Activated T-cell treated with anti-CD3 and anti-CD28 coated beads for 4 hours (primary cell): ENCODE measurements around the gene BMP4.
"Not testable (repeated sequence)": the region's sequence is repeated elsewhere in the genome, so short reads cannot be mapped to it uniquely, and the experiment has no call there.

Source experiments
- DNase-seq: peaks from one replicate; pipeline ENCODE4 v3.0.0-alpha.2; 2020

BMP4 gene

DNA sequence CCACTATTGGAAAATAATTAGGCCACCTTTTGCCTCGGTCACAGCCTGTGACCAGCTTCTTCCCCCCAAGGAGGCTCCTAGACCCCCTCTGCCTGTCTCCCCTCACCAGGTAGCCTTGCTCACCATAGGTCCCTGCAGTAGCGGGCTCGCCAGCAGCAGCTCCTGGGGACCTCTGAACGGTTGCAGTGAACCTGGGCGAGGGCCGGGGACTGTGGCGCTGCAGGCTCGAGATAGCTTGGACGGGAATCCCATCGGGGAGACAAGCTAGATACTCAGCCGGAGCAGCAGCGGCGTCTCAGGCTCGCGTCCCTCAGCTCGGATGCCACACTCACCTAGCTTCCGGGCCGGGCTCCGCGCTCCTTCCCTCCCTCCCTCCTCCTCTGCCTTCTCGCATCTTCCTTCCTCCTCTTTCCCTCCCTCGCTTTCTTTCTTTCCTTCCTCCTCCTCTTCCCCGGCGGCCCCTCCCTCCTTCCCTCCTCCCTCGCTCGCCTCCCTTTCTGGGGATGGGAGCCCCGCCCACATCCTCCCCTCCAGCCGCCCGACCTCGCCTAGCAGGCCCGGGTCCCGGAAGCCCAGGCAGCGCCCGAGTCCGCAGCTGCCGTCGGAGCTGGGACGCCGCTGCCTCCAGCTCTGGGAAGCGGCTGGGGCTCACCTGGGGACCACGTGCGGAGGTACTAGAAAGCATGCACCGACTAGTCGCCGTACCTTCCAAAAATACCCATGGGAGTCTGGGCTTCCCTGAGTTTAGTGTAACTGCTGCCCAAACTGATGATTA lies at the start of gene BMP4:
Gene BMP4 (minus strand): TSS at position 399 of the 775 bp plus-strand sequence. CDS start 4,603 bp downstream, outside the sequence.
- DNase-seq = no peak

- DNase-seq = no peak
These were observed 46.4 kb upstream of the BMP4 start for GRCh38 chr14:54003064-54003463.

DNA sequence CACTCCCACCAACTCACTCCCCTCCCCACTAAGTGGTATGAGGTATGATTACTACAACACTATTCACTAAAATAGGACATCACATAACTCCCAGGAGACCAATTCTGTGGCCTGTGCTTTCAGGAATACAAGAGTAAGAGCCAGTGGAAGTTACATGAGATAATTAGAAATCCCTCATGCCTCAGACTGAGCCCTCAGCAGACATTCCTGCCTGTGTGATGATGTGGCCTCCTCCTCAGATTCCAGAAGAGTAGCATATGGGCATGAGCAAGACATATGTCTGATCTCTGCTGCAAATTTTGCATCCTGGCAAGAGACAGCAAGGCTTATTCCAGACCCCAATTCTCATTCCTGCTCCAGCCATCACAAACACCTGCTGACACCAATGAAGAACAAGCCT lies 46.0 kb upstream of the BMP4 start:
- DNase-seq = no peak

DNA sequence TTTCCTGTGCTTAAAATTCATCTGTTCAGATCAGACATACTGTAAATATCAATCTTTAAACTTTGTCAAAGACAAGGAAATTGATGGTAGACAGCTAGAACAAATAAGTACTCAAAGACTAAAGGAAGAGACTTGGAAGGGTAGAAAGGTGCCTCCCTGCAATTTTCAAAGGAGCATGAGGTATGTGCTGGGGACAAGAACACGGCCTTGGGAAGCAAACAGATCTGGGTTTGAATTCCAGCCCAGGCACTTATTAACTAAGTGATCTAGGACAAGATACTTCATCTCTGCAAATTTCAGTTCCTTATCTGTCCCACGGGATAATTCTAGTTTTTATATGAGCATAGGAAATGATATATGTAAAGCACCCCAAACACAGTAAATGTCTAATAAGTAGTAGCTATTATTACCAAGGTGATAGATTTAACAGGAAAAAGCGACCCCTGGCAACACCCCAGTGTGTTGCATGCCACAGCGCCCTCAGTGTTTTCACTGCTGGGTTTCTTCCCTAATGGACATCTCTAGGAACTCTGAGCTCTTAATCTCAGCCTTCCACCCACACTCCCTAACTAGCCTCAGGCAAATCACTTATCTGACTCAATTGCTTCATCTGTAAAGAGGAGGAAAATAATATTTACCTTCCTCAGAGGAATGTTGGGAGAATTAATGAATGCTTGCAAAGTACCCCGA lies 44.7 kb upstream of the BMP4 start:
- DNase-seq = no peak

- DNase-seq = no peak
These were observed 43.8 kb upstream of the BMP4 start for GRCh38 chr14:54000341-54000811.

- DNase-seq = no peak
These were observed 42.5 kb upstream of the BMP4 start for GRCh38 chr14:53999061-53999488.

DNA sequence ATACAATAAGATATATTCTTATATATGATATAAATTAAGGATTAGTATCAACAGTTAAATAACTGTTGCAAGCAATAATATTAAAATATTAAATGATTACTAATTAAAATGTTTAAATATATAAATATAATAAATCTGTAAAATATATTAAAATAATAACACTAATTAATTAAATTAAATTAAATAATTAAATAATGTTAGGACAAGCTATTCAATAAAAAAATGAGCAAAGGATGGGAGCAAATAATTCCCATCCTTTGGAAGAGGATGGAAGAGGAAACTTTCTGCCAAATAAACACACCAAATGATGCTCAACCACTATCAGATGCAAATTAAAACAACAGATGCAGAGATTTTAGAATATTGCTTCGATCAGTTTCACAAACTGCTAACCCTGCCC lies 39.4 kb upstream of the BMP4 start:
- DNase-seq = no peak

DNA sequence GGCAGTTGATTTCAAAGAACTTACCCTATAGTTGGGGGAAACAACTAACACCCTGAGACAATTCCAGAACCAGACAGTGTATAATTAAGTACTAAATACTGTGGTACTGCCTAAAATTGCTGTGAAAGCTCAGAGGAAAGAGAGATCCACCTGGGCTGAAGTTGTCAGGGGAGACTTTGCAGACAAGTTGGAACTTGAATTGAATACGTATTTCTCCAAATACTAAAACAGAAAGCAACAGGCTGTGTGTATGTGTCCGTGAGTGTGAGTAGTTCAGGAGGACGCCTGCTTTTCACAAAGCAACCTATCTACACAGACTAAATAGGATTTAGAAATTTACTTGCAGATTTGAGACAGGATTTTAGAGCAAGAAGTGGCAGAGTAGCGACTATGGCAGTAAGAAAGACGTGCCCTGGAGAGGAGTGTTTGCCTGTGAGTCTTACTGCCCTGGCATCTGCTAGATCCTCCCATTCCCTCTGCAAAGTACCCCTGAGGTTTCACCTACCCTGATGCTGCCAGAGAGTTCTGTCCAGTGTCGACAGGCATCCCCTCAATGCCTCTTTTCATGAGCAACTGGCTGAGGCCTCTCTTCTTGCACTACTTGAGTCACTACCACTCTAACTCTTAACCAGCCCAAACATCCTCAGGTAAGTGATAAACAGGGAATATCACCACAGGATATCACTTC lies 37.4 kb upstream of the BMP4 start:
- no peak for DNase-seq

DNA sequence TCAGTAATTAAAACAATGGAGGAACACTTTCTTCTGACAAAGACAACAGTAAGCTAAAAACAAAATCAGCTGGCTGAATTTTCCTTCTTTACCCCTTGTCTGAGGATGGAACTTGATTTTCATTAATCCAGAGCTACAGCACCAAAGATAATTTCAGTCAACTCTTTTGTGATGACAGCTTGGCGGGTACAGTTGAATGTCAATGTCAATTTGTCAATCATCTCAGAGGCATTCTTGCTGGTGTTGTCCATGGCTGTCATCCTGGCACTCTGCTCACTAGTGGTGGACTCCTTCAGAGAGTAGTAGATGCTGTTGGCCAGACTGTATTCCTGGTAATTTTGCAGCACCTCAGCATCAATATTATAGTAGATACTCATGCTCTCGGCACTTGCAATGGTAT lies 34.4 kb upstream of the BMP4 start:
- no peak for DNase-seq

GRCh38 chr14:53986718-53987117 lies 30.1 kb upstream of the BMP4 start:
- not testable (repeated sequence) for DNase-seq

DNA sequence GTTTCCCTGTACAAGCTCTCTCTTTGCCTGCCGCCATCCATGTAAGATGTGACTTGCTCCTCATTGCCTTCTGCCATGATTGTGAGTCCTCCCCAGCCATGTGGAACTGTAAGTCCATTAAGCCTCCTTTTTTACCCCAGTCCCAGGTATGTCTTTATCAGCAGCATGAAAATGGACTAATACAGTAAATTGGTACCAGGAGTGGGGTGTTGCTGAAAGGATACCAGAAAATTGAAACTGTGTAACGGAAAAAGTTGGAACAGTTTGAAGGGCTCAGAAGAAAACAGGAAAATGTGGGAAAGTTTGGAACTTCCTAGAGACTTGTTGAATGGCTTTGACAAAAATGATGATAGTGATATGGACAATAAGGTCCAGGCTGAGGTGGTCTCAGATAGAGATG lies 28.3 kb upstream of the BMP4 start:
- DNase-seq = not testable (repeated sequence)

- no peak for DNase-seq
These were observed 26.5 kb upstream of the BMP4 start for GRCh38 chr14:53983112-53983511.

- no peak for DNase-seq
These were observed 25.9 kb upstream of the BMP4 start for GRCh38 chr14:53982546-53982945.

GRCh38 chr14:53979747-53980642 lies 23.4 kb upstream of the BMP4 start:
- DNase-seq = no peak

- DNase-seq = no peak
These were observed 22.6 kb upstream of the BMP4 start for GRCh38 chr14:53979113-53979681.

DNA sequence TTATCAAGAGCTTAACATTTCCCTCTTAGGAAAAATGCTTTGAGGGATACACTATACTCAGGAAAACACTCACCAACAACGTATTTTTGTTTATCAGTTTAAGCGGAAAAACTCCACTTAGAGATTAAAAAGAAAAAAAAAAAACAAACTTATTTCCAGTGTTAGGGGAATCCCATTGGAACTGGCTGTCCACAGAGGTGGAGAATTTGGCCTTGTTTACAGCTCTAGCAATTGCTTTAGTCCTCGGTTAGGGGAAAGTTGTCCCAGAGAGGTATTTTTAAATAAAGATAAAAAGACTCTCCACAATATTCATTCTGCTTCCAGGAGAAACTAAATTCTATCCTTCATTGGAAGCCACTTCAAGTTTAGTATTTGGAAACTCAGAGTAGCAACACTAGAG lies 21.6 kb upstream of the BMP4 start:
- DNase-seq = no peak

DNA sequence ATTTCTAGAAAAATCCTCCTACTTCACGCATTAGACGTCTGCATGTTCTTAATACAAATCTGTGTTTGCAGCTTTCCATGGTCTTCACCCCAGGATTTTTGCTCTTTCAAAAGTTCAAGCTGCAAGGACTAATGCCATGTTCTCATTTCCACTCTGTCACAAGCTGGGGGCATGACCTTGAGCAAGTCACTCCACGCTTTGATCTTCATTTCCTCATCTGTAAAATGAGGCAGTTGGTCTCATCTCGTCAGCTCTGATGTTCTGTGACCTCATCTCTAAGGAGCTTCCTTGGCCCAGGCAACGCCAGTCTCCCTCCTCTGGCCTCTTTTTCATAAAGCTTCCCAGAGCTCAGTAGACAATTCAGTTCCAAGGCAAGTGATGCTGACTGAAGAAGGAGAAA lies 18.8 kb upstream of the BMP4 start:
- no peak for DNase-seq

DNA sequence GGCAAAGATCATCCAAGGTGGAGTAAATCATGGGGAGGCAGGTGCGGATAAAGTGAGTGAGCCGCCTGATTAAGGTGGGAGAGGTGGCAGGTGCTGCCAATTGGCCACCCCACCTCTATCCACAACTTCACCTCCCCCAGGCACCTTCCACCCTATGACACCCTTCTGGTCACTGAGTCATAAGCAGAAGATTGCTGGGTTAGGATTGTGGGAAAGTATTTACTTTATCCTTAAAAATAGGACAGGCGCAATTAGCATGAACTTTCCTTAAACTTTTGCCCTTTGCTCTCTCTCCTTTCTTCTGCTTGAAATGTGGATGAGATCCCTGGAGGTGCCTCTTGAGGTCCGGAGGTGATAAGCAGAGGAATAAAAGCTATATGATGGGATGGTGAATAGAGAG lies 14.9 kb upstream of the BMP4 start:
- DNase-seq = no peak

DNA sequence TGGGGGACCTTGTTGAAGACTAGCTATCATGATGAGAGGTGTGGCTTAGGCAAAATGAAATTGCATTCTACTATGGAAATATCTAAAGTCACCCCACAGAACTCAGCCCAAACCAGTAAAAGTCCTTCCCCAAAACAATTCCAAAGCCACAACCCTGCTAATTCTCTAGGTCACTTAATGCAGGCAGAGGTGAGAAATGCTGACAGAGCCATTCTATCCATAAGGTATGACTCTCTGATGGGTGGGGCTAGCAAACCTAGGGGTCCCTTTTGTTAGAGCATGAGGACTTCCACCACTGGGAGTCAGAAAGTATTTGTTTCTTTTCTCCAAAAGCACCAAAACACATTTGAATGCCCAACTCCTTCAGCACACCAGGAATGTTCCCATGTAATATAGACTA lies 12.7 kb upstream of the BMP4 start:
- no peak for DNase-seq

DNA sequence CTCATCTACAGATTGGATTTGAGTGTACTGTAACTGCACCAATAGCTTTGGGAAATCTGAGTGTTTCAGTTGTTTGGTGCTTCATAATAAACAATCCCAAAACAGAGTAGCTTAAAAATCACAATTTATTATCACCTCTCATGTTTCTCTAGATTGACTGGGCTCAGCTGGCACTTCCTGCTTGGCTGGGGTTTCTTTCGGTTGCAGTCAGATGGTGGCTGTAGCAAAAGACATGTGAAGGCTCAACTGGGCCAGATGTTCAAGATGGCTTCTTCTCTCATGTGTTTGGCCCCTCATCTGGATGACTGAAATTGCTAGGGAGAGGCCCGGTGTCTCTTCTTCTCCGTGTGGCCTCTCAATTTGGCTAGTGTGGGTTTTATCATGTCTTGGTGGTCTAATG lies 12.1 kb upstream of the BMP4 start:
- DNase-seq = no peak

- no peak for DNase-seq
These were observed 11.0 kb upstream of the BMP4 start for GRCh38 chr14:53967606-53968005.

- DNase-seq = no peak
These were observed 7.6 kb upstream of the BMP4 start for GRCh38 chr14:53964249-53964648.
